Activated CD8-positive, alpha-beta memory T cell treated with anti-CD3 and anti-CD28 coated beads, Interleukin-2, amount 50 U/mL, for 48 hours (primary cell): Measurements from ENCODE around the gene GNAT3.

Experiments used
- DNase-seq: peaks from one replicate; pipeline ENCODE4 v3.0.0-alpha.2; 2020

The GNAT3 gene

DNA sequence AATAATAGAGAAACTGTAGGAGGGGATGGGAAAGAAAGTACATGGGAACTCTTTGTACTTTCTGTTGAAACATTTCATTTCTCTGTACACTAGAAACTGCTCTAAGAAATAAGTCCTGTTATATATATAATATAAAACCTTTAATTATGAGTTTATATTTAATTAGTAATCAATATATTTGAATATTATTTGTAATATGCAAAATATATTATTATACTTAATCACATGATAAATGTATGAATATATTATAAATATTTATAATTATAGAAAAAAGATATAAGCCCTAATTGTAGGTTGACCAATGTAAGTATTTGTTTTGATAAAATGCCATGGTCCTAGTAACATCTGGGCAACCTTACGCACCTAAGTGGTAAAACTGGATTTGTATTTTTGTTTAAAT is 51.0 kb downstream of the GNAT3 start:
- DNase-seq = no peak

DNA sequence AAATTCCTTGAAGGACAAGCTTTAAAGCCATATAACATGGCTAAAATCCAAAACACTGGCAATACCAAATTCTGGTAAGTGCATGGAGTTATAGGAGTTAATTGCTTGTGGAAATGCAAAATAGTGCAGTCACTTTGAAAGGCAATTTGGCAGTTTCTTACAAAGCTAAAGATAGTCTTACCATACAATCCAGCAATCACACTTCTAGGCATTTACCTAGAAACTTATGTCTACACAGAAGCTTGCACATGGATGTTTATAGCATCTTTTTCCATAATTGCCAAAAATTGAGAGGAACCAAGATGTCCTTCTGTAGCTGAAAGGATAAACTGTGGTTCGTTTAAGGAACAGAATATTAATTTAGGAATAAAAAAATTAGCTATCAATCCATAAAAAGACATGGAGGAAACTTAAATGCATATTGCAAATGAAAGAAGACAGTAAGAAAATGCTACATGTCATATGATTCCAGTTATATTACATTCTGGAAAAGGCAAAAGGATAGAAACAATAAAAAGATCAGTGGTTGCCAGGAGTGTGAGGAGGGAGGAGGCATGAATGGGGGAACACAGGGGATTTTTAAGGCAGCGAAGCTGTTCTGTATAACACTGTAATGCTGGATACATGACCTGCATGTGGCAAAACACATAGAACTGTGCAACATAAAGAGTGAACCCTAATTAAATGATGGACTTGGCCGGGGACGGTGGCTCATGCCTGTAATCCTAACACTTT is 51.9 kb downstream of the GNAT3 start:
- no peak for DNase-seq

- DNase-seq = no peak
Measured at GRCh38 chr7:80458822-80459725, 52.8 kb downstream of the GNAT3 start.

DNA sequence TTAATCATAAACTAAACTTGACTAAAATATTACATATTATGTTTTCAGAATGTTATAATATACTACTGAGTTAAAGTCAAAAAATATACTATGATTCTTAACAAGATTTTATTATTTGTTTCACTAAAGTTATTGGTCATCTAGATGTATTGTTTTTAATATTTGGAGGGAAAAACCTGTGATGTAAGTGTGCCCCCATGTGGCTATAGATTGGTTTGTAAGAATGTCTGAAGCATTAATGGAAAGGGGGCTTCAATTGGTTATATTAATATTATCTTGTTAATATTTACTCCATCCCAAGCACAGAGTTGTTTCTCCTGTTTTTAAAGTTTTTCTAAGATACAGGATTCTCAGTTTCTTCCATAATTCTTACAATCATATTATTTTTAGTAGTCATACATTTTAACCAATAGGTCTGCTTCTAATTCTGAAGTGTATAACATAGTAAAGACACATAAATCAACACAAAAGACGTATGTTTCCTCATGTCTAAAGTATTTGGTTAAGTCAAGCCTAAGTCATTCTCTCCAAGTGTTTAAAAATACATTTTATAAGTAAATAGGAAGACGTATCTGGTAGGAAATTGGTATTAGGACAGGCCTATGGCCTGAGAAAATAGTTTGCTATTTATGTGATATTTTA is 58.0 kb downstream of the GNAT3 start:
- DNase-seq = no peak

GRCh38 chr7:80450621-80451308 is 61.1 kb downstream of the GNAT3 start:
- no peak for DNase-seq

DNA sequence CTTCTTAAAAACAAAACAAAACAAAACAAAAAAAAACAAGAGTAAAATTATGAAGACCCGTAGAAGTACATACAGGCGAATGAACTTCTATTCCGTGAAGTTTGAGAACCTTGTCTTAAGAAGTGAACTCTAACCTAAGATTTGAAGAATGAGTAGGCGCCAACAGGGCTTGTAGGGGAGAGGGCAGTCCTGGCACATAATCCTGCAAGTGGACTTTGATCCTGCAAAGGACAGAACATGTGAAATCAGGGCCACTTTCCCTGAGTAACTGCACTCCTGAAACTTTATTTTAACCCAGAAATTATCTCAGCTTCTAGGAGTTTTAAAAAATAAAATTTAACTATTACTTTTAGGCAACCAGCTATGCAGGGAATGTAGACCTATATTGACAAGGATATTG is 62.0 kb downstream of the GNAT3 start:
- DNase-seq = no peak

DNA sequence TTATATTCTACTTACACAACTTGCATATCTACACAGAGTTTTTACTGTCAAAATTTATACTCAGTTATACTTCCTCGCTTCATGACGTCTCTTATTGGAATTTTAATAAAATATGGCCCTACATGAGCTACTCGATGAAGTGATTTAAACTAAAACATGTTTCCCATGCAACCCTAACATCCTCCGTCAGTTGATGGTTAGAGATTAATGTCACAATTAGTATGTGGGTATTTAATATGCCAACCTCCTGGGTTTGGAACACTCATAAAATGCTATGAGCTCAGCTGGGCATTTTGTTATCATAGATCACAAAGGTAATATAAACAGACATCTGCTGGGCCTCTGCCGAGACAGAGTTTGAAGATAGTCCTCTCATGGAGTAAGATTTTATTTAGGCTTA is 66.5 kb downstream of the GNAT3 start:
- DNase-seq = no peak

DNA sequence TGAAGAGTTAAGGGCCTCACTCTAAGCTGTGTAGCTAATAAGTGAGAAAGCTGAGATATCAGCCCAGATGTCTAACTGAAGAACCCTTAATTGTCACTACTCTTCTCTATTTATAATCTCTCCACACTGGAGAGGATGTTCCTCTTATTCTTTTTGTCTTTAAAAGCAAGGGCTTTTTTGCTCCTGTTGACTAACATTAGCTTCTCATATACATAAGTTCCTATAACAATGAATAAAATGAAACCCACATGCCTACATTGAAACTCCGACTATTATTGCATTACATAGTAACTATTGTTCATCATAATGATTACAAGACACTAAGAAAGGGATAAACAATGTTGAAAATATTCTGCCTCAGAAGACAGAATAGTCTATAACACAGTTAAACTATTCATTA is 67.1 kb downstream of the GNAT3 start:
- DNase-seq = no peak

DNA sequence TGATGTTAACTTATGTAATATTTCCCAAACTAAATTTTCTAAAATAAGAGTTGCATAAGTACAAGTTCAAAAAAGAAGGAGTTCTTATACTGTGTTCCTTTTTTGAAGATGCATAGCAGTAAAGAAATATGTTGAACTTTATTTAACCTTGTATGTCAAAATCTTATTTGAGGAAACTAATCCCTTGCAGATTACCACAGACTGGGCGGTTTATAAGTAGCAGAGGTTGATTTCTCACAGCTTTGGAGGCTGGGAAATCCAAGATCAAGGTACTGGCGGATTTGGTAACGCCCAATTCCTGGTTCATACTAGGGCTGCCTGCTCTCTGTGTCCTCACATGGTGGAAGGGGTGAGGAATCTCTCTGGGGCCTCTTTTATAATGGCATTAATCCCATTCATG is 68.5 kb downstream of the GNAT3 start:
- no peak for DNase-seq

GRCh38 chr7:80440883-80441282 is 71.0 kb downstream of the GNAT3 start:
- DNase-seq = no peak

DNA sequence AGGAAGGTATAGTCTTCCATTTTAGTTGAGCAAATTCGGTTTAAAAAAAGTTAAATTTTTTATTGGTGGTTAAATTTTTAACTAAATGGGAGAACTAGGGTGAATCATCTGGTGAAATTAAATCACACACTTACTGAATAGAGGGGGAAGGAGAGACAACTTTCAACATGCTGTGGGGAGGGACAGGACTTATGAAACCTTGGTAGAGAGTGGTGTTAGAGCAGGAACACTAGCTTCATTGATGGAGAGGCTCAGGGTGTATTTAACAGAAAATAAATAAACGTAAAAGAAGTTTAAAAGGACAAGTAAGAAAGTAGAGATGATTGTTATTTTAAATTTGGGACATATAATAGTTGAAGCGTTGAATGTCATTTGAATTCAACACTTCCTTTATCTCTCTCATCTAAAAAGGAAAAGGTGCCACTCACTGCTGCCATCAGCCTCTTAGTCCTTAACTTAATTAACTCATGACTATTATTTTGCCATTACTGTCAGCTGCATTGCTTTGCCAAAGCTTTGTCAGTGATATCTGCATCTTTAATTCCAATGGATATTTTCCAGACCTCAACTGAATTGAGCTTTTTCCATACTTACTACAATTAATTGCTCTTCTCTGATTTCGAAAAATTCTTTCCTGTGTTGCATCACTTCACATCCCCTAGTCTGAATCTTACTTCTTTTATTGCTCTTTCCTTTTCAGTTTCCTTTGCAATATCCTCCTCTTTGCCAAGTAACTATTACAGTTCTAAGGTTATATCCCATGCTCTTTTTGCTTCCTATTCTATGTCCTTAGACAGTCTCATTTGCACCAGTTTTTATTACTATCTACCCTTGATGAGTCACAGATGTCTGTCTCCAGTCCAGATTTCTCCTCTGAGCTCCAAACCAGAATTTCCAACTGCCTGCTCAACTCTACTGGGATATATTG is 71.7 kb downstream of the GNAT3 start:
- no peak for DNase-seq

DNA sequence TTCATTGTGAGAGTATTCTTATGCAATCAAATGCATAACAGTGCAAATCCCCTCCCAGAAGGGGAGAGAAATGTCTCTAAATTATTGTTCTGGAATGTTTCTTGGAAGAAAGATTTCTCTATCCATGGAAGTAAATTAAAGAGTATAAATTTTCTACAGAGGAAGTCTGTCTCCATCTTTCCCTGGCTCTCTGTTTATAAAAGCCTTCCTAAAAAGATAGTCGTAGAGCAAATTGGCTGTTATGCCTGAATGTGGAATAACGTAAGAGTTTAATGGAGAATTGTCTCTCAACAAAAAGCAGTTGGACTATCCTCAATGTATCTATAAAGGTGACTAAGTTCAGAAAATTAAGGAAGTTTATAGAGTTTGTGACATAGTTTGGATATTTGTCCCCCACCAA is 76.3 kb downstream of the GNAT3 start:
- DNase-seq = no peak

GRCh38 chr7:80434047-80434446 is 77.8 kb downstream of the GNAT3 start:
- DNase-seq = no peak

DNA sequence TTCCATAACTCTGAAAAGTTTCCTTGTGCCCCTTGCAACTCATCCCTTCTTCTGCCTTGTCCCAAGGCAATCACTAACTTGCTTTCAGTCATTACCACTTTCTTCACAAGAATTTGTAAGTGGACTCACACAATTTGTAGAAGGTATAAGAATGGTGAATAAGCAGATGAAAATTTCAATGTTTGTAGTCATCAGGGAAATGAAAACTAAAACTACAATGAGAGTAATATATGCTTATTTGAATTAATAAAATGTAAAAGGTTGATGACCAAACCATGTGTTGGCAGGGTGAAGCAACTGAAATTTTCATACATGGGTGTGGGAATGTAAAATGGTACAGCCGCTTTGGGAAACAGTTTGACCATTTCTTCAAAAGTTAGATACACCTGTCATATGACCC is 79.7 kb downstream of the GNAT3 start:
- DNase-seq = no peak

- DNase-seq = no peak
Measured at GRCh38 chr7:80429181-80429580, 82.7 kb downstream of the GNAT3 start.

GRCh38 chr7:80428161-80429054 is 83.5 kb downstream of the GNAT3 start:
- no peak for DNase-seq

GRCh38 chr7:80427218-80427617 is 84.6 kb downstream of the GNAT3 start:
- DNase-seq = no peak

GRCh38 chr7:80420876-80421275 is 91.0 kb downstream of the GNAT3 start:
- DNase-seq = no peak

DNA sequence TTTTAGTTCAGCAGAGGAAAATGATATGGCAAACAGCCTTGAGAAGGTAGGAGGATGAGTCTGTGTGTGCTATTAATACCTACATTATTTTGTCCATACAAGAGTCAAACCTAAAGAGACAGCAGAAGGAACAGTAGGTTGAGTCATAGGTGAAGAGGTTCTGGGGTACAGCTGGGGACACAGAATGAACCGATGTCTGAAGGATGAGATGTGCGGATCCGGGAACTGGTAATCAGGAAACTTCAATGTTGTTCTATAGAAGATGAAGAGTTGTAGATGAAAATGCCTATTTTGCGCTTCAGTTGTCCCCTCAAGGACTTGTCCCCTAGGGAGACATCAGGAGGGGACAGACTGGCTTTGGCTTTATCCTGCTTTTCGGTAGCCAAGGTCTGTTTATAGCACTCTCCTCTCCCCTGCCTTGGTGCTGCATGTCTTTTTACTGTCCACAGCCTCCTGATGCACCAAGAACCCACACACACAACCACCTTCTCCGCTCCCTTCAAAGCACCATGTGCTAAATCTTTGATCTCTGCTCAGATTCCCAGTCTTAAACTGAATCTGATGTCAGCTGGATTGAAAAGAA is 94.6 kb downstream of the GNAT3 start:
- DNase-seq = no peak

GRCh38 chr7:80415522-80415921 is 96.3 kb downstream of the GNAT3 start:
- no peak for DNase-seq

- no peak for DNase-seq
Measured at GRCh38 chr7:80415114-80415513, 96.8 kb downstream of the GNAT3 start.
